ENCODE results near the gene MEI4.
A peak's percentile ranks its signal among the peaks of the same experiment; 100 is the strongest.
"Not testable (repeated sequence)": the region's sequence is repeated elsewhere in the genome, so short reads cannot be mapped to it uniquely, and the experiment has no call there.

The MEI4 gene

DNA sequence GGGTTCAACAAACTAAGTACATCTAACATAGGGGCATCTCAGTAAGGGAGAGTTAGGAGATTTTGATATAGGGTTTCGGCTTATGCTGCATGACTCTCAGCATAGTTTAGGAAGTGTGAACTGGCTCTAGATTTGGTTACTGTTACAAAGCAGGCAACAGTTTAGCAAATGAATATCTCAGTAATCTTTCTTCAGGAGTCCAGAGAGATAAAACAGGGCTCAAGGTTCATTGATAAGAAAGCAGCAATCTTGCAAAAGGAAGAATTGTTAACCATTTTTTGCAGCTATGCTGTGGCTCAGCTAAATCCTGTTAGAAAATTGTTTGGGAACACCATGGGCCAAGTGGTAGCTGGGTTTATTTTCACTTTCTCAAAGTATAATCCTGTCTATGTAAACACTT, 161.3 kb downstream of the MEI4 start:
- no peak for DNase-seq (ENCODE audit: low spot score)

DNA sequence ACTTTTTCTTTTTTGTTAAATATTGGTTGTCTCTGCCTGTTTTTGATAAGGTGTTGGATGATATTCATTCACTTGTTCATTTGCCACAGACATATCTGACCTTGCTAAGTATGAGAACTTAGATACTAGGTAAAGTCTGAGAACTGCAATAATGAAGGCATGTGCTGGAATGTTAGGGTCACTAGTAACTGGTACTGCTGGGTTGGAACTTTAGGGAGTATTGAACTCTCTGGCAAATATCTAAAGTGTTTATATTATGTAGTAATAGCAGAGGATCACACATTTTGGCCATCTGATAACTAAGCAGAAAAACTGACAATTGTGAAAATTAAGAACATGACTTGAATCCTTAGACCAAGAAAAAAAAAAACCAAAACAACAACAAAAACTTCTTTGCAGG, 162.7 kb downstream of the MEI4 start:
- no peak for DNase-seq (ENCODE audit: low spot score)

DNA sequence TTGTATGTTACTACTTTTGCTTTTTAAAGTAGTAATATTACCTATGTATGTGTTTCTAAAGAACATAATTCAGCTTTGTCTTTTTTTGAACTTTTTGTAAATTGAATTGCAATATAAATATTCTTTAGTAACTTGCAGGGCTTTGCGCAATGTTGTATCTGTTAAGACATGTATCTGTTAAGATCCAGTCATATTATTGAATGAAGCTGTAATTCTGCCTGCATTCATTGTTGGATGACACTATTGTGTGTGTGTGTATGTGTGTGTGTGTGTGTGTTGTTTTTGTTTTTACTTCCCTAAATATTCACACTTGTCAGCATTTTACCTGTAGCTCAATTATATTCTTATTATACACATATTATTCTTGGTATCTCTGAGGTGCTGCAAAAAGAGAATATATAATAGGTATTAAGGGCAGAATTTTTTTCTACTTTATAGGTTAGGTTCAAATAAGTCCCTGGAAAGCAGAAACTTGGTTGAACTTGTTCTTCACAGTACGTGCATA, 164.0 kb downstream of the MEI4 start:
- DNase-seq (ENCODE audit: low spot score): no peak

DNA sequence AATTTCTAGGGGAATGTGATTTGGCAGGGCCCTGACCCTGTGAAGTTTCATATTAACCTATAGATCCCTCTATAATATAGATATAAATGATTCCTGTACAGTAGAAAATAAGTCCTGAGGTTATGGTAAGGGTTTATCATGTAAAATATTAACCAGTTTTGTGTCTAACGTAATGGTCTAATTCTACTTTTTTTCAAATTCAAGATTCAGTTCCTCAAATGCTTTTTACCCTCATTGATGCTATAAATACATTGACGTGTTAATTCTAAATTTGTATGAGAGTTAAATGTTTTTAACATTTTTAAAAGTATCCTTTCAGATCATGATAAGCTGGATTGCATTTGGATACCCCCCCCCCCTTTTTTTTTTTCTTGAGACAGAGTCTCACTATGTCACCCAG, 169.4 kb downstream of the MEI4 start:
- DNase-seq (ENCODE audit: low spot score): no peak

DNA sequence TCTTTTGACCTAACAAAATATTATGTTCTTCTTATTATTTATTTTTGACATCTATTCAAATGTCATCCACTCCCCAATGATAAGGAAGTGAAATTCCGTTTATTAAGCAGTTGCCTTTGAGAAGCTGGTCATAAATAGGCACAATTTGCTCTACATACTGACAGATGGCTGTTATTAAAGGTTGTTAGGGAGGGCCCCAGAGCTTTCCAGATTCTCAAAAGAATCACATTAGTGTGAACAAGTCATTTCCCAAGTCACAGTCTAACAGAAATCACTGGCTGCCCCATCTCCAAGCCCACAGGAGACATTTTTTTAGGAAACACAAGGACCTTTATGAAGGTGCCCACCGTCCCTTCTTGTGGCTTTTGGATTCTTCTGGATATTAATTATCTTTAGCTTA, 172.4 kb downstream of the MEI4 start:
- no peak for DNase-seq (ENCODE audit: low spot score)

DNA sequence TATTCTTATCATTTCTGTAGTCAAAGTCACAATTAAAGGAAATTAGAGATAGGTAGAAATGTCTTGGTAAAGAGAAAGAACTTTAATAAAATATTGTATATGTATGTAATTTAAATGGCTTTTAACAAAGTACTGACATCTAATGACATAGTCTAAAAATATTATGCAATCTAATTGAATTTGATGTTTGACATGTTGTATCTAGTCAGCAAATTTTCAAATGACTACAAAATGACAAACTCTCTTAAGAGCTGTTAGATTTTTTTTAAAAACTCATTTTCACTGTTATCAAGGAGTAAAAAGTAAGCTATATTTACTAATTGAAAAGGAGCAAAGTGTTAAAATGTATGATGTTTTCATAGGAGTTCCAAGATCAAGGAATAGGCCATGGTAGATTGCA, 176.9 kb downstream of the MEI4 start:
- DNase-seq (ENCODE audit: low spot score): no peak

DNA sequence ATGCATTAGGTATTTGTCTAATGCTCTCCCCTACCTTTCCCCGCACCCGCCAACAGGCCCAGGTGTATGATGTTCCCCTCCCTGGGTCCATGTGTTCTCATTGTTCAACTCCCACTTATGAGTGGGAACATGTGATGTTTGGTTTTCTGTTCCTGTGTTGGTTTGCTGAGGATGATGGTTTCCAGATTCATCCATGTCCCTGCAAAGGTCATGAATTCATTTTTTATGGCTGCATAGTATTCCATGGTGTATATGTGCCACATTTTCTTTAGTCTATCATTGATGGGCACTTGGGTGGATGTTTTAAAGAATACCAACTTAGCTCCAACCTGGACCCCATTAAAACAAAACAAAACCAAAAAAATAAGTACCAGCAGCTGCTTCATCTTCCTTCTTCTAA, 180.9 kb downstream of the MEI4 start:
- DNase-seq (ENCODE audit: low spot score): not testable (repeated sequence)

DNA sequence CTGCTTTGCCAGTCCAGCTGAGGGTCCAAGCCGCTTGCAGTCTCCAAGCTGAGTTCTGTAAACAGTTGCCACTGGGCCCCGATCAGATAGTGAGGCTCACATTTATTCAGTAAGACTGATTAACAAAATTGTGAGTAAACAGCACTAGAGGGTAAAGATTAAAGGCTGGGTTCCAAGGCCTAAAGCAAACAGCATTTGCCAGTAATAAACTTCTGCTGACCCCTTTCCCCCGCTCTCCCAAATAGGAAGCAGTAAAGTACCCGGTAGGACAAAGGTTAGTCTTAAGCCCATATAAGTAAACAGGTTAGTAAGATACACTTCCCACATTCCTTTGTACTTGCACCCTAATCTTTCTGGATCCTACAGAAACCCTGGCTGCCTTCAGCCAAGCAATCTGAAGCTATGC, 181.8 kb downstream of the MEI4 start:
- no peak for DNase-seq (ENCODE audit: low spot score)

DNA sequence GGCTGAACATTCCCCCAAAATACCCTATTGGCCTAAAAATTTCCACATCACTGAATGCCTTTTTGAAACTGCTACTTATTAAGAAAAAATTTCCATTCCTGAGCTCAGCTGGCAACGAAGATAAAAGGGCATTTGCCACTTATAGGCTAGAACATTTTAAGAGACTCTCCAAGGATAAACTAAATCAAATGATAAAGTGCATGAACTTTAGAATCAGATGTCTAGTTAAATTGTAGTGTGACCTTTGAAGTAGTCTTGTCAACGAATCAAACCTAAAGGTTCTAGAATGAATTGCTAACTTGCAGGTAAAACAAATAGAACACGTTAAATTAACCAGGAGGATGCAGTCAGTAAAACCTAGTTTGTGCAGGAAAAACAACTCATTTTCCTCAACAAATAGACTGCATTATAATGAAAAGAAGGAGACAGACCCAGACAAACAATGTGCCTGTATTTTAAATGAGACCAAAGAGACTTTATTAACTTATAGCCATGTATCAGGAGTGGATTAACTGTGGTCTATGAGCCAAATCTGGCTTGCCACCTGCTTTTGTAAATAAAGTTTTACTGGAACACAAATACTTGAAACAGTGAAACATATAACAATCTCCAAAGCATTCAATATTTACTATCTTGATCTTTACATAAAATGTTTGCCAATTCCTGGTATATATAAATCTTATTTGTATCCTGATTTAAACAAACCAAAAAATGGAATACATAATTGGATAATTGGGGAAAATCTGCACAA, 184.4 kb downstream of the MEI4 start:
- DNase-seq (ENCODE audit: low spot score): peak; percentile 23

DNA sequence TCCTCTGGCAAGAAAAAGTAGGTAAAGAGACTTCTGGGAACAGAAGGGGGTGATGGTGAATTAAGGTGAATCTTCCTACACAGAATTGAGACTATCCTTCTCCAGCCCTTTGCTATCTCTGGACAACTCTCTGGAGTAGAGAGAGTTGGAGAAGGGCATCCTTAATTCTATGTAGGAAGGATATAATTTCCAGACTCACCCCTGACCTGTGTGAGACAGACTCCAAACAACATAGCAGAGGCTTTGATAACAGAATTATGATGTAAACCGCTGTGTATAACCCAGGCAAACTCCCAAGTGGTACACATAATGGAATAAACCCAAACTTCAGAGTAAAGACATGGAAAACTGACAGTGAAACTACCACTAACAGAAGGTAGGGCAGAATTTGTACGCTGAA, 186.5 kb downstream of the MEI4 start:
- no peak for DNase-seq (ENCODE audit: low spot score)

DNA sequence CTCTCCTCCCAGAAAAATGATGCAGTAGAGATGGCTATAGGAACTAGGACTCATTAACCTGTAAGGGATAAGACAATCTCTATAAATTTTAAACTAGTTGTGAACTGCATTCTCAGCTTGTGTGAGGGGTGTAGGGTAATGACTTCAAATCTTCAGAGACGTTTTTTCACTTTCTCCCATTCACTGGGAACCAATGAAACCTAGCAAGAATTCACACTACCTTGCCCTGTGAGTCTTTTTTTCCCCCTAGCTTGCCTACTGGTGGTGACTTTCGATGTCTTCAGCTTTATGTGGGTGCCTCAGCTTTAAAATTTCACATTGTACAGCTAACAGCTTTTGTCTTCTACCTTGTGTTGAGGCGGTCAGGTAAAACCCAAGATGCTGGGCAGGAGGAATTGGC, 192.0 kb downstream of the MEI4 start:
- no peak for DNase-seq (ENCODE audit: low spot score)

DNA sequence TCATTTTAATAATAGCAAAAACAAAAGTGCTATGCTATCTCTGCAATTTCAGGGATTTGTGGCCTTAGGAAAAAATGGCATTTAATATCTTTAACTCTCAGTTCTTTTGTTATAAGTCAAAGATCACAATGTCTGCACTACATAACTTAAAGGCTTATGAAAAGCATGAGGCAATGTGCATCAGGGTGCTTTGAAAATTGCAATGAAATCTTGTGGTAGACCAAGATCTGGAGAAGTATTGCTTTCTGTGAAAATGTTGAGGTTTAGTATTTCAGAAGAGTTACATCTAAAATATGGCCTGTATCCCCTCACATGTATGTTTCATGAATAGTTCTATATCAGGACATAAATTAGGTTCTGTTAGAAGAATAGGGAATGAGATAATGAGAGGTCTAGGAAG, 200.6 kb downstream of the MEI4 start:
- DNase-seq (ENCODE audit: low spot score): no peak

DNA sequence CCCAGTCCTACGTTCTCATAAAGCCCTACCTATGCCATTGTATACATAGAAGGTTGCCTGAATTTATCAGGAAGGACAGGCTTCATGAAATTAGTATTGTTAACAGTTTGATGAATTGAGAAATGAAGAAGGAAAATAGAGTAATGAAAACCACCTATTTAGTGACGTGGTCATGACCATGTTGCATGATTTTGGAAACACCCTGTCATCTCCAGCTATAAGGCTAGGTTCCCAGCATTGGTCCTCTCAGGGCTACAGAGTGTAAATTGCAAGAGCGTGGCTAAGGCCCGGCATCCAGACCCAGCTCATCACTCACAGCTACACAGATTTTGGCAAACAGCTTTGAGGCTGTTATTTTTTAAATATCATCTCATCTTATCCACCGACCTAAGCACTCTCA, 203.6 kb downstream of the MEI4 start:
- DNase-seq (ENCODE audit: low spot score): no peak

DNA sequence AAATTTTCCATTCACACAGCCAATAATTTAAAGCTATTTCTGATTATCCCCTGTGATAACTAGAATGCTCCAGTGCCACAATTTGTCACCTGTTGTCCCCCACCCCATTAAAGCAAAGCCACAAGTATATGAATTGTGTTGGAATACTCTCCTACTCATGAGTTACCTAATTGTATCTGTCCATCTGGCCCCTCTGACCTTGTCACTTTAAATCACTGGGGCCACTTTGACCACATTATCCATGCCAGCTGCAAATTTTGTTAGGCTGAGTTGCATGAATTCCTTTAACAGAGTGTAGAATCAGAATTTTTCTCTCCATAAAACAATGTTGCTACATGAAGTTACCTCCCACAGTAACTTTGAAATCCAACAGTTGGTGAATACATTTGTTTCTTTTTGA, 204.6 kb downstream of the MEI4 start:
- DNase-seq (ENCODE audit: low spot score): peak; percentile 90

DNA sequence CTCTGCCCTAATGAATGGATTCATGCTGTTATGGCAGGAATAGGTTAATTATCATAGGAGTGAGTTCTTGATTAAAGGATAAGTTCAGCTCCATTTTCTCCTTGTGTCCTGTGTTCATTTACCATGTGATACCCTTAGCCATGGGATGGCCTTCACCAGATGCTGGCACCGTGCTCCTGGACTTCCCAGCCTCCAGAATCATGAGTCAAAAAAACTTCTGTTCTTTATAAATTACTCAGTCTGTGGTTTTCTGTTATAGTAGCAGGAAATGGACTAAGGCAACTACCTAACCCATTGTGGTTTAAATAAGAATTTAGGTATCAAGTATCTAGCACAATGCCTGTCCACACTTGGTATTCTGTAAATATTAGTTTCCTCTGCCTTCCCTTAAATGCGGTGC, 223.5 kb downstream of the MEI4 start:
- DNase-seq (ENCODE audit: low spot score): no peak

DNA sequence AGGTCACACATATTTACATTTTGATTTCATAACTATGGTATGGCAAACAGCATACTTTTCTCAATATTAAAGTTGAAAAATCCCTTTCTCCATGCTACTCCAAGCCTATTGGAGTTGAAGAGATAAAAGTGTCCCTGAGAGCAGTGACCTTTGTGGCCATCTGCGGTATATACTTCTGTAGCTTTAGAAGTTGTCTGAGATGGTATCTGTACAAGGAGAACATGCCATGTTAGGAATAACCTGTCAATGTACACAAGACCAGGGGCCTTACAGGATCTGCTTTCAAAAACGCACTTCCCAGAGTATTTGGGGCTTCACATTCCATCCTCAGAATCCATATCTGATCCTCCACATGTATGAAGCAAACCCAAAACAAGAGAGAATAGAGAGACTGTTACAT, 226.7 kb downstream of the MEI4 start:
- DNase-seq (ENCODE audit: low spot score): peak; percentile 45

DNA sequence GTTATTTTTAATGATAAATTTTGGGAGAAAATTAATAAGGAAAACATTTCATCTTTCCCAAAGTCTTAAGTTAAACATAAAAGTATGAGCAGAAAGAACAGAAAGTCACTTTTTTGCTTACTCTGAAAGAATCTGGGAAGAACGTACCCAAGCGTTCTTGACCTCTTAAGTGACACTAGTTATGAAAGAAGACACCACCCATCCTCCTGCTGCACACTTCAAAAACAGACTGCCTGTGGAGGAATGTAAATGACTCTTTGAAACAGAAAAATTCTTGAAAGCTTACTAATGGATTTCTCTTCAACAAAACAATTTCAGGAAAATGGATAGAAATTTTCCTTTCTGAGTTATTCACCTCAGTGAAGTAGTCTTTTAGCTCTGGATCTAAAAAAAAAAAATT, 227.7 kb downstream of the MEI4 start:
- DNase-seq (ENCODE audit: low spot score): no peak

DNA sequence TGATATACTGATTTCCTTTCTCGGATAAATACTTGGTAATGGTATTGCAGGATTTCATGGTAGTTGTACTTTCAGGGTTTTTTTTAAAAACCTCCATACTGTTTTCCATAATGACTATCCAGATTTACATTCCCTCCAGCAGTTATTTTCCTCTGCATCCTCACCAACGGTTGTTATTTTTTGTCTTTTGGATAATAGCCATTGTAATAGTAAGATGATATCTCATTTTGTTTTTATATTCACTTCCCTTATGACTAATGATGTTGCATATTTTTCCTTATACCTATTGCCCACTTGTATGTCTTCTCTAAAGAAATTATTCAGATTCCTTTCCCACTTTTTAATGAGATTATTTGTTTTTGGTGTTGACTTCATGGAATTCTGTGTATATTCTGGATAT, 231.0 kb downstream of the MEI4 start:
- no peak for DNase-seq (ENCODE audit: low spot score)

DNA sequence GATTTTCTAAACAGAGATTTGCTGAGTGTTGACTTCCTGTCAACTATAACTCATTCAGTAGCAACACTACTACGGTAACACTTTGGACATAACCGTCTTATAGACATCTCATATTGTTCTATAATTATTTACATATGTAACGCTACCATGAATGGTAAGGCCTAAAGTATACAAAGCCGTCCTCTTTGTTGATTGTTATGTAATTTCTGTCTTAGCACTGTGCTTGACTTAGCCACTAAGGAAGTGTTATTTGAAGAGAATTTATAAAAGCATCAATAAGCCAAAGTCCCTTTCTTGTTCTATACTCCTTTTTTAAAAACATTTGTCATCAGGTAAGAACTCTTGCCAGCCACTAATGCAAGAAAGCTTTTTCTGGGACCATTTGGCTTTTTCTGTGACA, 240.6 kb downstream of the MEI4 start:
- no peak for DNase-seq (ENCODE audit: low spot score)

DNA sequence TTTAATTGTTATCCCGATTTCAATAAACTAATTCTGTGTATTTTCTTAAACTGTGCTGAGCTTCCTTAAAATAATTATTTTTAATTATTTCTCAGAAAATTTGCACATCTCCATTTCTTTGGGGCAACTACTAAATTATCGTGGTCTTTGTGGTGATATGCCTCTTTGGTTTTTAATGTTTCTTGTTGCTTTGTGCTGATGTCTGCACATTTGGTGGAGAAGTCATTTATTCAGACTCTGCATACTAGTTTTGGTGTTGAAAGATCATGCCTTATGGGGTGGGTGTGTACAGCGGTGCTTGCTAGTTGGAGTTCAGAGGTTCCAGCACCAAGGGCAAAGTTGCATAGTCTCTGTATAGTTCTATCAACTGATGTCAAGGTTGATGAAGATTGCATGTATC, 253.2 kb downstream of the MEI4 start:
- no peak for DNase-seq (ENCODE audit: low spot score)

DNA sequence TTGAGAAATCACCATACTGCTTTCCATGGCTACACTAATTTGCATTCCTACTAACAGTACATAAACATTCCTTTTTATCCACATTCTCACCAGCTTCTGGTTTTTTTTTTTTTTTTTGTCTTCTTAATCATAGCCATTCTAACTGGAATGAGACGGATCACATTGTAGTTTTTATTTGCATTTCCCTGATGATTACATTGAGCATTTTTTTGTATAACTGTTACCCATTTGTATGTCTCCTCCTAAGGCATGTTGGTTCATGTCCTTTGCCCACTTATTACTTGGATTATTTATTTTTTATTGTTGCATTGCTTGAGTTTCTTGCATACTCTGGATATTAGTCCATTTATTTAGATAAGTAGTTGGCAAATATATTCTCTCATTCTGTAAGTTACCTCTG, 258.0 kb downstream of the MEI4 start:
- DNase-seq (ENCODE audit: low spot score): no peak

DNA sequence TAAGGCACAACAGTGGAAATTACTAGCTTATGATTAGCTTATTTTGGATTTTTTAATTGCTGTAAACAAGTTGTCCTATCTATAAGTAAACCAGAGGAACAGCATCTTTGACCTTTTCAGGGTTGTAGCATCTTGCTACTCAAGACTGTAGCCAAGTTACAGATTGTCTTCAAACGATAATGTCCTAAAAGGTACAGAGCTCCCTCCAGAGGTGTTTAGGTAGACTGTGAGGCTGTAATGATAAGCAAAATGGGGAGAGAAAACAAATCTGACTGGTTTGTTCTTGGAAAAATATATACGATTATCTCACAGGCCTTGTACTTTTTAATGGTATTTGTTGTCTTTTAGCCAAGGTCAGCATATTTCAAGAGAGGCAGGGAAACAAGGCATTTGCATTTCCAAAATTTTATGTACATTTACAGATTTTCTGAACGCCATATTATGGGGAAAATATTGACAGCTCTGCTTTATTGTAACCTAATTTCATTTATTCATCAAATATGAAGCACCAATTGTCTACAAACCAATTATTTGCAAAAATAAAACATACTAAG, 273.4 kb downstream of the MEI4 start:
- DNase-seq (ENCODE audit: low spot score): peak; percentile 68

DNA sequence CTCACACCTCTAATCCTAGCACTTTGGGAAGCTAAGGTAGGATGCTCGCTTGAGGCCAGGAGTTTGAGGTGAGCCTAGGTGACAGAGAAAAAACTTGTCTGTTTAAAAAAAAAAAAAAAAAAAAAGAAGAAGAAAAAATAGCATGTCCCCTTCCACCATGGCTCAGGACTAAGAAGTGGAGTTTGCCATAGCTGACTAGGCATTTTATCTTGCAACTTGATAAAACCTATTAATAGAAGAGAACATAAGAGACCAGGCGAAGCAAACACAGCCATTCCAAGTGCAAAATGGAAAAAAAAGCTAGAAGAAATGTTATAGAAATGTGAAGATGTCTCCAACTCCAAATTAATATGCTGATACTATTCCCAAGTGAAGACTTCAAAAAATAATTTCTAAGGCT, 277.5 kb downstream of the MEI4 start:
- no peak for DNase-seq (ENCODE audit: low spot score)

DNA sequence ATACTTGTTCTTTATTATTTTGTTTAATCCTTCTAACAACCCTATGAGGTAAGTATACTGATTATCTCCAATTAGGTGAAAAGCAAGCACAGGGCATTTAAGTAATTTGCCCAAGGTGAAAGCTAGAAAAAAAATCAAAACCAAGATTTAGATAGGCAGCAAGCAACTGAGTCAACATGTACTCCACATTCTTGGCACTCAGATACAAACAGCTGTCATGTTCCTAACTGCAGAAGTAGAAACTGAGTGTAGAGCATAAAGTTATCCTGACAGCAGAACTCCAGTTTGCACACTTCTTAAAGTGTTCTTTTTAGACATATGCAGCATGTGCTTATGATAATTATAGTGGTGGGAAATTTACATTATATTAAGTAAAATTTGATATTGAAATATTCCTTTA, 278.1 kb downstream of the MEI4 start:
- DNase-seq (ENCODE audit: low spot score): no peak

All from SK-N-DZ (cell line).